HG02973 (cell line): ENCODE data around the gene ABCF2.

ENCODE experiments used
- ATAC-seq: cut with Tn5 transposase; IDR thresholded peaks from one replicate; pipeline ENCODE4 v1.9.1; 2021; ENCODE audit warnings: moderate library complexity; ENCODE audit not compliant: unreplicated experiment

Gene ABCF2

GRCh38 chr7:151242159-151243044, 15.4 kb upstream of the ABCF2 start:
- no peak for ATAC-seq

- ATAC-seq, result no peak
Observed at GRCh38 chr7:151241755-151242096, 14.7 kb upstream of the ABCF2 start.

GRCh38 chr7:151240942-151241754, 14.1 kb upstream of the ABCF2 start:
- no peak for ATAC-seq

- no peak for ATAC-seq
Observed at GRCh38 chr7:151240536-151240935, 13.5 kb upstream of the ABCF2 start.

GRCh38 chr7:151239837-151240459, 12.9 kb upstream of the ABCF2 start:
- no peak for ATAC-seq

- ATAC-seq, result no peak
Observed at GRCh38 chr7:151238924-151239836, 12.2 kb upstream of the ABCF2 start.

- ATAC-seq, result no peak
Observed at GRCh38 chr7:151238190-151238810, 11.3 kb upstream of the ABCF2 start.

- no peak for ATAC-seq
Observed at GRCh38 chr7:151237244-151238189, 10.5 kb upstream of the ABCF2 start.

- ATAC-seq, result no peak
Observed at GRCh38 chr7:151236406-151236805, 9.4 kb upstream of the ABCF2 start.

GRCh38 chr7:151235091-151235787, 8.2 kb upstream of the ABCF2 start:
- no peak for ATAC-seq

- ATAC-seq, result no peak
Observed at GRCh38 chr7:151233804-151234203, 6.8 kb upstream of the ABCF2 start.

GRCh38 chr7:151232917-151233701, 6.1 kb upstream of the ABCF2 start:
- ATAC-seq, result peak; percentile 36

GRCh38 chr7:151232091-151232916, 5.3 kb upstream of the ABCF2 start, which contains the start of gene CHPF2:
Gene CHPF2, plus strand, starts transcription at chr7:151232483. Its CDS starts 1,529 bp downstream, at chr7:151234012.
- peak; percentile 96 for ATAC-seq

GRCh38 chr7:151231080-151231479, 4.1 kb upstream of the ABCF2 start:
- no peak for ATAC-seq

GRCh38 chr7:151229249-151229648, 2.2 kb upstream of the ABCF2 start:
- ATAC-seq, result no peak

GRCh38 chr7:151228024-151228866, 1.2 kb upstream of the ABCF2 start:
- no peak for ATAC-seq
